OCI-LY3 (cell line): Measurements from ENCODE around the gene COPS4.

Source experiments
- H2AFZ ChIP-seq: fragments of 200-600, 300-600 bp; shearing (Covaris generic); 2 replicates; pipeline ENCODE4 v1.6.0; 2014; ENCODE audit warnings: antibody characterized with exemption, low read depth, low read length
- H3K27ac ChIP-seq: fragments of 200-600, 300-600 bp; sonication (generic); 2 replicates; pipeline ENCODE4 v1.5.1; 2014; ENCODE audit warnings: mild to moderate bottlenecking, low read length, moderate library complexity, mixed read lengths
- H3K27me3 ChIP-seq: fragments of 200-600, 300-600 bp; sonication (generic); 2 replicates; pipeline ENCODE4 v1.6.1; 2014; ENCODE audit warnings: low read depth, low read length, mixed read lengths
- H3K36me3 ChIP-seq: fragments of 200-600, 300-600 bp; sonication (generic); replicated peaks from 2 replicates; pipeline ENCODE3; 2014; ENCODE audit warnings: low read depth, low read length, mixed read lengths
- H3K4me1 ChIP-seq: fragments of 300-600, 200-600 bp; sonication (generic); 2 replicates; pipeline ENCODE4 v1.6.1; 2014; ENCODE audit warnings: low read length, mixed read lengths
- H3K4me2 ChIP-seq: fragments of 200-600, 300-600 bp; sonication (generic); 2 replicates; pipeline ENCODE4 v1.6.1; 2014; ENCODE audit warnings: low read length, mixed read lengths
- H3K4me3 ChIP-seq: fragments of 300-600, 200-600 bp; sonication (generic); 2 replicates; pipeline ENCODE4 v1.5.1; 2014; ENCODE audit warnings: antibody characterized with exemption, mild to moderate bottlenecking, low read length, moderate library complexity
- H3K79me2 ChIP-seq: fragments of 300-600, 200-600 bp; shearing (Covaris generic); 2 replicates; pipeline ENCODE4 v1.6.1; 2014; ENCODE audit warnings: mild to moderate bottlenecking, low read length, mixed read lengths
- H3K9ac ChIP-seq: fragments of 300-600, 200-600 bp; shearing (Covaris generic); 2 replicates; pipeline ENCODE4 v1.6.0; 2014; ENCODE audit warnings: mild to moderate bottlenecking, low read length, moderate library complexity
- H3K9me3 ChIP-seq: fragments of 200-600, 300-600 bp; shearing (Covaris generic); 2 replicates; pipeline ENCODE4 v1.6.1; 2014; ENCODE audit warnings: low read length, mixed read lengths; ENCODE audit not compliant: insufficient read depth
- H4K20me1 ChIP-seq: fragments of 200-600, 300-600 bp; sonication (generic); 2 replicates; pipeline ENCODE4 v1.6.1; 2016; ENCODE audit warnings: low read length, mixed read lengths; ENCODE audit not compliant: insufficient read depth
- EZH2phosphoT487 ChIP-seq: fragments of 200-600 bp; shearing (Covaris generic); IDR thresholded peaks from 2 replicates; pipeline ENCODE4 v1.6.1; 2018; ENCODE audit warnings: antibody characterized with exemption, mixed run types, low read depth
- TF ChIP-seq, protein P1 (sequence below): fragments of 200-600, 300-600 bp; sonication (generic); IDR thresholded peaks from 2 replicates; pipeline ENCODE4 v1.5.1; 2014; ENCODE audit warnings: antibody characterized with exemption, low read length, low read depth

Gene COPS4

GRCh38 chr4:83089410-83090157 lies 54.6 kb downstream of the COPS4 start:
- no peak overlapping the region for H3K4me3 ChIP-seq
- TF ChIP-seq, protein P1, sequence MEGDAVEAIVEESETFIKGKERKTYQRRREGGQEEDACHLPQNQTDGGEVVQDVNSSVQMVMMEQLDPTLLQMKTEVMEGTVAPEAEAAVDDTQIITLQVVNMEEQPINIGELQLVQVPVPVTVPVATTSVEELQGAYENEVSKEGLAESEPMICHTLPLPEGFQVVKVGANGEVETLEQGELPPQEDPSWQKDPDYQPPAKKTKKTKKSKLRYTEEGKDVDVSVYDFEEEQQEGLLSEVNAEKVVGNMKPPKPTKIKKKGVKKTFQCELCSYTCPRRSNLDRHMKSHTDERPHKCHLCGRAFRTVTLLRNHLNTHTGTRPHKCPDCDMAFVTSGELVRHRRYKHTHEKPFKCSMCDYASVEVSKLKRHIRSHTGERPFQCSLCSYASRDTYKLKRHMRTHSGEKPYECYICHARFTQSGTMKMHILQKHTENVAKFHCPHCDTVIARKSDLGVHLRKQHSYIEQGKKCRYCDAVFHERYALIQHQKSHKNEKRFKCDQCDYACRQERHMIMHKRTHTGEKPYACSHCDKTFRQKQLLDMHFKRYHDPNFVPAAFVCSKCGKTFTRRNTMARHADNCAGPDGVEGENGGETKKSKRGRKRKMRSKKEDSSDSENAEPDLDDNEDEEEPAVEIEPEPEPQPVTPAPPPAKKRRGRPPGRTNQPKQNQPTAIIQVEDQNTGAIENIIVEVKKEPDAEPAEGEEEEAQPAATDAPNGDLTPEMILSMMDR, result no peak
- TF ChIP-seq EZH2phosphoT487, result no peak
- H3K79me2 ChIP-seq, result no peaks in the 10 kb centered on the region
- H2AFZ ChIP-seq, result no peak overlapping the region
- no peak overlapping the region for H3K9ac ChIP-seq
- H3K27me3 ChIP-seq, result no peaks in the 10 kb centered on the region
- no peaks in the 10 kb centered on the region for H3K9me3 ChIP-seq
- H3K4me2 ChIP-seq, result no peak overlapping the region
- no peak overlapping the region for H3K27ac ChIP-seq
- H3K4me1 ChIP-seq, result peaks cover 6% of the 10 kb centered on the region; the same call in 1 of the 2 replicates
- no peaks in the 10 kb centered on the region for H3K36me3 ChIP-seq
- H4K20me1 ChIP-seq, result no peaks in the 10 kb centered on the region

DNA sequence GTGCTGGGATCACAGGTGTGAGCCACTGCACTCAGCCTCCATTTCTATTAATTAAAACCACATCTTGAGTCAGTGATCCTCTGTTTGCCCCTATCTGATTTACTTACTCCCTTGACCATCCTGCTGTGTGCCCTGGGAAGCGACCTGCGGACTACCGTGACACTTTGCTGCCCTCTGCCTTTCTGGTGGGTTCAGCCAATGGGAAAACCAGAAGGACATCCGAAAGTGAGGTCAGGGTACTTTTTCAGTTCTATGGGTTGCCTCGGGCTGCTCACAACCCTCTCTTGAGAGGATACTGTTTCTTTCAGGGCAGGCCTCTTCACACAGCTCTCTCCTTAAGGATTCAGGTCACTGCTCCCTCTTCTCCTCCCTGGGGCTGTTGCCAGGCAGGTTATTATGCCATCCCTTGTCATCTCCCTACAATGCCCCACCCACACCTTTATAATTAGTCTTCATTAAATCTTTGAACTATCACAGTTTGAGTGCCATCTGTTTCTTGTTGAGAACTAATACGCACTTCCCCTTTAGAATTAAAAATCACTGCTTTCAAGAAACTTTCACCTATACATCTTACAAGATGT lies 58.2 kb downstream of the COPS4 start:
- H3K36me3 ChIP-seq, result no peaks in the 10 kb centered on the region
- no peak overlapping the region for H2AFZ ChIP-seq
- H3K9ac ChIP-seq, result no peak overlapping the region
- no peaks in the 10 kb centered on the region for H4K20me1 ChIP-seq
- H3K9me3 ChIP-seq, result no peaks in the 10 kb centered on the region
- peaks cover 6% of the 10 kb centered on the region; the same call in 1 of the 2 replicates for H3K4me1 ChIP-seq
- no peak overlapping the region for H3K4me3 ChIP-seq
- H3K27ac ChIP-seq, result no peak overlapping the region
- H3K4me2 ChIP-seq, result no peak overlapping the region
- no peak for TF ChIP-seq EZH2phosphoT487
- TF ChIP-seq, protein P1, result no peak
- H3K27me3 ChIP-seq, result no peaks in the 10 kb centered on the region
- H3K79me2 ChIP-seq, result no peaks in the 10 kb centered on the region

DNA sequence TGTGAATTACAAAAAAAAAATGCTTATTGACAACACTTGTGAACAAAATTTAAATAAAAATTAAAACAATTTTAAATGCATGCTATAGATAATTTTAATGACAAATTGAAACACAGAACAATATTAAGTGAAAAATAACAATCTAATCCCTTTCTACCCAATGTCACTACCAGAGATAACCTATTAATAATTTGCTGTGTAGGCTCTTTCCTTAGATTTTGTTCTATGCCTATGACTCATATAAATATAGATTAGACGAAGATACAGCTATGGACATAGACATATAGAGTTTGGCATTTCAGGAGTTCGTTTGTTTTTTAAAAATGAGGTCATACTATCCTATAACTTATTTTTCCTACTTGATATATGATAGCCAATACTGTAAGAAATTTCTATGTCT lies 61.4 kb downstream of the COPS4 start:
- Histone ChIP-seq H3K9ac (no peak overlapping the region), H3K79me2 (no peaks in the 10 kb centered on the region), H2AFZ (no peak overlapping the region), H3K4me3 (no peak overlapping the region), H4K20me1 (no peaks in the 10 kb centered on the region), H3K36me3 (no peaks in the 10 kb centered on the region), H3K4me1 (no peaks in the 10 kb centered on the region), H3K27ac (no peak overlapping the region), H3K4me2 (no peak overlapping the region), H3K27me3 (no peaks in the 10 kb centered on the region), H3K9me3 (no peaks in the 10 kb centered on the region)
- TF ChIP-seq, protein P1, result no peak
- no peak for TF ChIP-seq EZH2phosphoT487

GRCh38 chr4:83104991-83105390 lies 70.0 kb downstream of the COPS4 start:
- H3K27me3 ChIP-seq, result no peaks in the 10 kb centered on the region
- H3K4me1 ChIP-seq, result peaks cover 9% of the 10 kb centered on the region
- no peak overlapping the region for H2AFZ ChIP-seq
- peaks cover 2% of the 10 kb centered on the region for H3K36me3 ChIP-seq
- H3K27ac ChIP-seq, result no peak overlapping the region
- no peak overlapping the region for H3K4me3 ChIP-seq
- no peaks in the 10 kb centered on the region for H4K20me1 ChIP-seq
- no peak for TF ChIP-seq EZH2phosphoT487
- TF ChIP-seq, protein P1, result no peak
- H3K4me2 ChIP-seq, result no peak overlapping the region
- no peaks in the 10 kb centered on the region for H3K79me2 ChIP-seq
- no peaks in the 10 kb centered on the region for H3K9me3 ChIP-seq
- no peak overlapping the region for H3K9ac ChIP-seq
